ENCODE measurements around the gene CNTN5. TPM values are rescaled to one million over a fixed set of nuclear protein-coding genes. Genes with fewer than 3 reads are reported as not detected.
"Not testable (repeated sequence)": the region's sequence is repeated elsewhere in the genome, so short reads cannot be mapped to it uniquely, and the experiment has no call there.

CNTN5 gene
- polyA plus RNA-seq, 1 donor from 2014 or later, result 1.1 TPM

DNA sequence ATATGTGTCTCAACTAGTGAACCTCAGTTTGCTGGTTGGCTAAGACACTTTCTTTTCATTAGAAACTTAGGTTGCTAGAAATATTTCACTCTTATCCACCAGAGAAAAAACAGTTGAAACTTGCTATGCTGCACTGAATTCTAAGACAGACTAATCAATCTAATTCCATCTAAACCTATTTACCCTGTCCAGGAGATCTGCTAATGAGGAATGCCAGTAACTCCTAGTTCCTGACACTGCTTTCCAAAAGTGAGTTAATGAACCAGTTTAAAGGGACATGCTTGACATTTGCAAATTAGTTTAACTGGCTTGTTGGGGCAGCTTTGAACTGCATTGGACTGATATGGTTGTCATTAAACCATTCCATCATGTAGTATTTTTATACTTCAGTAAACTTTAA lies 258.5 kb downstream of the CNTN5 start:
- no peak overlapping the region for H3K4me2 ChIP-seq (ENCODE audit: low read length)
- H3F3A ChIP-seq (ENCODE audit: insufficient read depth, low read length, poor library complexity, severe bottlenecking), result no peaks in the 10 kb centered on the region
- H3K9me3 ChIP-seq (ENCODE audit: low read length), result no peaks in the 10 kb centered on the region
- no peaks in the 10 kb centered on the region for H3K79me2 ChIP-seq (replicated peaks; ENCODE audit: insufficient read depth, low read length)
- H3K36me3 ChIP-seq (ENCODE audit: insufficient read depth, low read length), result no peaks in the 10 kb centered on the region
- H3K4me3 ChIP-seq (ENCODE audit: low read length), result no peak overlapping the region
- H3K27ac ChIP-seq (ENCODE audit: low read length), result no peak overlapping the region
- no peak overlapping the region for H3K9ac ChIP-seq (ENCODE audit: low read length)
- no peak overlapping the region for H2AFZ ChIP-seq (ENCODE audit: low read depth, low read length)
- H3K9me2 ChIP-seq (ENCODE audit: insufficient read depth, low read length), result no peaks in the 10 kb centered on the region
- no peaks in the 10 kb centered on the region for H3K27me3 ChIP-seq (ENCODE audit: insufficient read depth, low read depth, low read length)
- no peaks in the 10 kb centered on the region for H4K20me1 ChIP-seq (ENCODE audit: insufficient read depth)
- TF ChIP-seq EP300 (conservative IDR thresholded peaks at IDR 0.05; ENCODE audit: poor library complexity, severe bottlenecking) (no peak), POLR2AphosphoS5 (IDR thresholded peaks at IDR 0.05) (no peak)

DNA sequence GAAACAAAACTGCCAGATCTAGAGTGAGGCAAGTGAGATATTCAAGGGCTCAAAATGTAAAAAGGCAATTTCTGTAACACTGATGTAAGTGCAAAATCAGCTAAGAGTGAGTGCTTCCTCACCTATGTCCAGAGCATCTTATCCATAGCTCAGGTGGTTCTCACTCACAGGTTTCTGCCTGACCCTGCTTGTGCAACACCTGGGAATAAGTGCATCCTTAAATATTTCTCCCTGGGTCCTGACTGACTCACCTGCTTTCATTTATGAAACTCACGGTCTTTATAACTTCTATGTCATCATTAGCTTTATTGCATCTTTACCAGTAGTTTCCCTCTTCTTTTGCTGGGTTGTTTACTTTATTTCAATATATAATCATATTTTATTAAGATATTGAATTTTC lies 260.6 kb downstream of the CNTN5 start:
- no peak overlapping the region for H3K9ac ChIP-seq (ENCODE audit: low read length)
- no peaks in the 10 kb centered on the region for H4K20me1 ChIP-seq (ENCODE audit: insufficient read depth)
- H3K79me2 ChIP-seq (replicated peaks; ENCODE audit: insufficient read depth, low read length), result no peaks in the 10 kb centered on the region
- H3K4me2 ChIP-seq (ENCODE audit: low read length), result no peak overlapping the region
- no peak overlapping the region for H3K27ac ChIP-seq (ENCODE audit: low read length)
- no peak overlapping the region for H3K4me3 ChIP-seq (ENCODE audit: low read length)
- H3K36me3 ChIP-seq (ENCODE audit: insufficient read depth, low read length), result no peaks in the 10 kb centered on the region
- H2AFZ ChIP-seq (ENCODE audit: low read depth, low read length), result no peak overlapping the region
- H3K9me2 ChIP-seq (ENCODE audit: insufficient read depth, low read length), result no peaks in the 10 kb centered on the region
- no peaks in the 10 kb centered on the region for H3K9me3 ChIP-seq (ENCODE audit: low read length)
- TF ChIP-seq EP300 (conservative IDR thresholded peaks at IDR 0.05; ENCODE audit: poor library complexity, severe bottlenecking) (no peak), TAF1 (IDR thresholded peaks at IDR 0.05; ENCODE audit: low read depth) (no peak), RAD21 (conservative IDR thresholded peaks at IDR 0.05) (no peak), MXI1 (conservative IDR thresholded peaks at IDR 0.05; ENCODE audit: poor library complexity, severe bottlenecking) (no peak)
- H3F3A ChIP-seq (ENCODE audit: insufficient read depth, low read length, poor library complexity, severe bottlenecking), result no peaks in the 10 kb centered on the region
- no peaks in the 10 kb centered on the region for H3K27me3 ChIP-seq (ENCODE audit: insufficient read depth, low read depth, low read length)

DNA sequence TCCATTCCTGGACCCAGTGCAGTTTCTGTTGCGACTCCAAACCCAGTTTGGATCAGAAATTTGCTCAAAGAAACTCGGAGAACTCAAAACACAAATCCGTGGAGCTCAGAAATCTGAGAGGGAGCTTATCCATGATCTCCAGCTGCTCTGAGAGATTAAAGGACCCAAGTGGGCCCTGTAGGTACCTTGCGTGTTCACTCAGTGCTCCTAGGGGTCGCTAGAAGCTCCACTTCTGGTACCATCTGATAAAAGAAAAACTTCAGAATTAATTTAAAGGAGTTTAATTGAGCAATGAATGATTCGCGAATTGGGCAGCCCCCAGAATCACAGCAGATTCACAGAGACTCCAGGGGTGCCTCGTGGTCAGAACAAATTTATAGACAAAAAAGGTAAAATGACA lies 277.2 kb downstream of the CNTN5 start:
- H3K9me3 ChIP-seq (ENCODE audit: low read length); H4K20me1 ChIP-seq (ENCODE audit: insufficient read depth); H3K79me2 ChIP-seq (replicated peaks; ENCODE audit: insufficient read depth, low read length); H3K9ac ChIP-seq (ENCODE audit: low read length); H3K4me3 ChIP-seq (ENCODE audit: low read length); H3K4me2 ChIP-seq (ENCODE audit: low read length); H2AFZ ChIP-seq (ENCODE audit: low read depth, low read length); H3K36me3 ChIP-seq (ENCODE audit: insufficient read depth, low read length); H3K27ac ChIP-seq (ENCODE audit: low read length); H3K27me3 ChIP-seq (ENCODE audit: insufficient read depth, low read depth, low read length); H3F3A ChIP-seq (ENCODE audit: insufficient read depth, low read length, poor library complexity, severe bottlenecking); H3K9me2 ChIP-seq (ENCODE audit: insufficient read depth, low read length): not testable (repeated sequence)

DNA sequence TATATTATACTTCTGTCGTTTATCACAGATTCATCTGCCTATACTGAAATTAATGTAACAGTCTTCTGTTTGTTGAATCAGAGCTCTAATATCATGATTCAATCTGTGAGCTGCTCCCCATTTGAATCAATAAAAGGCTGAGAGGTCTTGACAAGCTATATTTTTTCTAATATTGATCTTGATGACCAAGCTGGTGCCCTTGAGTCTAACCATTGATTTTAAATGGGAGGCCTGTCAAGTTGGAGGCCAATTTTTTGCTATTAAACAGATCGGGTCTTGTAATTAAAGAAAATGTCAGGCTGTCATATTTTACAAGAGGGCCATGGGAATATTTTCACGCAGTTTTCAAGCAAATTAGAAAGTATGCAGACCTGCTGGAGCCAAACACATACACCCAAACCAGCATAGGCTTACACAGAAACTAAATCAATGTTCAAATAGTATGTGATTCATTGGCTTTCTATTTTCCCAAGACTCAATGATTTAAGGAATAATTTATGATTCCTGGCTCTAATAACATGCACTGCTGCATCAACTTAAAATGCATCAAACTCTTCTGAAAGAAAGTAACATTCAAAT lies 286.9 kb downstream of the CNTN5 start:
- H3K79me2 ChIP-seq (replicated peaks; ENCODE audit: insufficient read depth, low read length), result no peaks in the 10 kb centered on the region
- no peak overlapping the region for H3K27ac ChIP-seq (ENCODE audit: low read length)
- H3K4me3 ChIP-seq (ENCODE audit: low read length), result no peak overlapping the region
- H3F3A ChIP-seq (ENCODE audit: insufficient read depth, low read length, poor library complexity, severe bottlenecking), result no peaks in the 10 kb centered on the region
- no peaks in the 10 kb centered on the region for H4K20me1 ChIP-seq (ENCODE audit: insufficient read depth)
- no peaks in the 10 kb centered on the region for H3K9me3 ChIP-seq (ENCODE audit: low read length)
- no peak overlapping the region for H3K9ac ChIP-seq (ENCODE audit: low read length)
- no peak overlapping the region for H3K4me2 ChIP-seq (ENCODE audit: low read length)
- TF ChIP-seq EZH2 (IDR thresholded peaks at IDR 0.05; ENCODE audit: borderline replicate concordance, insufficient read depth, low read length, poor library complexity, severe bottlenecking), result no peak
- no peak for TF ChIP-seq RAD21 (conservative IDR thresholded peaks at IDR 0.05)
- TF ChIP-seq, protein P1, sequence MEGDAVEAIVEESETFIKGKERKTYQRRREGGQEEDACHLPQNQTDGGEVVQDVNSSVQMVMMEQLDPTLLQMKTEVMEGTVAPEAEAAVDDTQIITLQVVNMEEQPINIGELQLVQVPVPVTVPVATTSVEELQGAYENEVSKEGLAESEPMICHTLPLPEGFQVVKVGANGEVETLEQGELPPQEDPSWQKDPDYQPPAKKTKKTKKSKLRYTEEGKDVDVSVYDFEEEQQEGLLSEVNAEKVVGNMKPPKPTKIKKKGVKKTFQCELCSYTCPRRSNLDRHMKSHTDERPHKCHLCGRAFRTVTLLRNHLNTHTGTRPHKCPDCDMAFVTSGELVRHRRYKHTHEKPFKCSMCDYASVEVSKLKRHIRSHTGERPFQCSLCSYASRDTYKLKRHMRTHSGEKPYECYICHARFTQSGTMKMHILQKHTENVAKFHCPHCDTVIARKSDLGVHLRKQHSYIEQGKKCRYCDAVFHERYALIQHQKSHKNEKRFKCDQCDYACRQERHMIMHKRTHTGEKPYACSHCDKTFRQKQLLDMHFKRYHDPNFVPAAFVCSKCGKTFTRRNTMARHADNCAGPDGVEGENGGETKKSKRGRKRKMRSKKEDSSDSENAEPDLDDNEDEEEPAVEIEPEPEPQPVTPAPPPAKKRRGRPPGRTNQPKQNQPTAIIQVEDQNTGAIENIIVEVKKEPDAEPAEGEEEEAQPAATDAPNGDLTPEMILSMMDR (IDR thresholded peaks at IDR 0.05; ENCODE audit: poor library complexity, severe bottlenecking), result no peak
- no peak for TF ChIP-seq POLR2AphosphoS5 (IDR thresholded peaks at IDR 0.05)
- TF ChIP-seq, protein P2, sequence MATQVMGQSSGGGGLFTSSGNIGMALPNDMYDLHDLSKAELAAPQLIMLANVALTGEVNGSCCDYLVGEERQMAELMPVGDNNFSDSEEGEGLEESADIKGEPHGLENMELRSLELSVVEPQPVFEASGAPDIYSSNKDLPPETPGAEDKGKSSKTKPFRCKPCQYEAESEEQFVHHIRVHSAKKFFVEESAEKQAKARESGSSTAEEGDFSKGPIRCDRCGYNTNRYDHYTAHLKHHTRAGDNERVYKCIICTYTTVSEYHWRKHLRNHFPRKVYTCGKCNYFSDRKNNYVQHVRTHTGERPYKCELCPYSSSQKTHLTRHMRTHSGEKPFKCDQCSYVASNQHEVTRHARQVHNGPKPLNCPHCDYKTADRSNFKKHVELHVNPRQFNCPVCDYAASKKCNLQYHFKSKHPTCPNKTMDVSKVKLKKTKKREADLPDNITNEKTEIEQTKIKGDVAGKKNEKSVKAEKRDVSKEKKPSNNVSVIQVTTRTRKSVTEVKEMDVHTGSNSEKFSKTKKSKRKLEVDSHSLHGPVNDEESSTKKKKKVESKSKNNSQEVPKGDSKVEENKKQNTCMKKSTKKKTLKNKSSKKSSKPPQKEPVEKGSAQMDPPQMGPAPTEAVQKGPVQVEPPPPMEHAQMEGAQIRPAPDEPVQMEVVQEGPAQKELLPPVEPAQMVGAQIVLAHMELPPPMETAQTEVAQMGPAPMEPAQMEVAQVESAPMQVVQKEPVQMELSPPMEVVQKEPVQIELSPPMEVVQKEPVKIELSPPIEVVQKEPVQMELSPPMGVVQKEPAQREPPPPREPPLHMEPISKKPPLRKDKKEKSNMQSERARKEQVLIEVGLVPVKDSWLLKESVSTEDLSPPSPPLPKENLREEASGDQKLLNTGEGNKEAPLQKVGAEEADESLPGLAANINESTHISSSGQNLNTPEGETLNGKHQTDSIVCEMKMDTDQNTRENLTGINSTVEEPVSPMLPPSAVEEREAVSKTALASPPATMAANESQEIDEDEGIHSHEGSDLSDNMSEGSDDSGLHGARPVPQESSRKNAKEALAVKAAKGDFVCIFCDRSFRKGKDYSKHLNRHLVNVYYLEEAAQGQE (IDR thresholded peaks at IDR 0.05; ENCODE audit: borderline replicate concordance), result no peak
- TF ChIP-seq SMC3 (conservative IDR thresholded peaks at IDR 0.05; ENCODE audit: poor library complexity), result no peak
- no peak for TF ChIP-seq EP300 (conservative IDR thresholded peaks at IDR 0.05; ENCODE audit: poor library complexity, severe bottlenecking)
- TF ChIP-seq MXI1 (conservative IDR thresholded peaks at IDR 0.05; ENCODE audit: poor library complexity, severe bottlenecking), result no peak
- TF ChIP-seq TAF1 (IDR thresholded peaks at IDR 0.05; ENCODE audit: low read depth), result no peak
- no peaks in the 10 kb centered on the region for H3K27me3 ChIP-seq (ENCODE audit: insufficient read depth, low read depth, low read length)
- no peaks in the 10 kb centered on the region for H3K36me3 ChIP-seq (ENCODE audit: insufficient read depth, low read length)
- no peak overlapping the region for H2AFZ ChIP-seq (ENCODE audit: low read depth, low read length)
- H3K9me2 ChIP-seq (ENCODE audit: insufficient read depth, low read length), result no peaks in the 10 kb centered on the region
